Transverse colon (tissue), 4 donors: ENCODE data around the gene FIGLA. TPM values are rescaled to one million over a fixed set of nuclear protein-coding genes. Genes with fewer than 3 reads are reported as not detected.

Experiments used
- DNase-seq: peaks from one replicate; pipeline ENCODE4 v3.0.0-alpha.2; 2019
- H3K27ac ChIP-seq, 4 donors: fragments of 200-600 bp; sonication (generic); 2 replicates each; pipeline ENCODE4 v1.5.1; 2016 to 2018; ENCODE audit warnings: inconsistent platforms in 4 of 4
- H3K27me3 ChIP-seq: fragments of 200-600 bp; sonication (generic); 2 replicates; pipeline ENCODE4 v1.5.1; 2017; ENCODE audit warnings: inconsistent platforms
- H3K36me3 ChIP-seq, 4 donors: fragments of 200-600 bp; sonication (generic); 2 replicates each; pipeline ENCODE4 v1.5.1; 2017 to 2019; ENCODE audit warnings: inconsistent platforms in 4 of 4
- H3K4me1 ChIP-seq, 4 donors: fragments of 200-600 bp; sonication (generic); 2 replicates each; pipeline ENCODE4 v1.5.1; 2017 to 2020; ENCODE audit warnings: inconsistent platforms in 4 of 4
- H3K4me3 ChIP-seq, 4 donors: fragments of 200-600 bp; sonication (generic); 1 replicate in 1 of 4; 2 replicates in 3 of 4; pipeline versions ENCODE4 v1.5.1 to v1.6.1; 2017 to 2019; ENCODE audit warnings: inconsistent platforms in 4 of 4
- H3K9me3 ChIP-seq, 2 donors: fragments of 200-600 bp; sonication (generic); 2 replicates each; pipeline ENCODE4 v1.5.1; 2017 to 2019; ENCODE audit warnings: inconsistent platforms in 2 of 2
- EP300 ChIP-seq: sonication (generic); formaldehyde crosslinking; IDR thresholded peaks from one replicate; pipeline ENCODE4 v1.6.1; 2017; ENCODE audit warnings: antibody characterized with exemption, low read depth
- POLR2A ChIP-seq: fragments of 450-650 bp; IDR thresholded peaks from one replicate; pipeline ENCODE4 v1.6.1; 2016; ENCODE audit warnings: antibody characterized with exemption, mild to moderate bottlenecking, moderate library complexity
- POLR2AphosphoS5 ChIP-seq, 3 donors: sonication (generic); formaldehyde crosslinking; IDR thresholded peaks; one replicate each; pipeline ENCODE4 v1.6.1; 2016; ENCODE audit warnings: antibody characterized with exemption in 3 of 3
- WGBS, 2 donors: methylation state at CpG; one replicate each; pipeline ENCODE4 v1.1.5; 2018; ENCODE audit warnings: low coverage in 1 of 2; 5-methylcytosine and 5-hydroxymethylcytosine counted together
- in situ Hi-C, 4 donors: fragments of 200-750 bp; cut with MboI; loops; one replicate each; pipeline versions ENCODE4 v1.15.0 to v1.15.1; 2017; ENCODE audit warnings: low sequenced_read_pairs in 3 of 4, low pct_ligation_motif_present in 1 of 4, low pct_unique_long_range_greater_than_20kb in 1 of 4
- intact Hi-C: fragments of 100-400 bp; cut with DNase I; formaldehyde crosslinking; loops from one replicate; pipeline ENCODE4 v1.15.1; 2023; ENCODE audit warnings: low total_unique reads
- total RNA-seq, 4 donors: library from RNA; depleted of rRNA; stranded (reverse); fragments of >200 nt; gene quantifications; one replicate each; pipeline ENCODE4 v1.1.0, GENCODE V29; 2016
- TF ChIP-seq, protein P1 (sequence below), 5 experiments: fragments of 200-600 bp in 3 of 5; fragments of 450-650 bp in 2 of 5; sonication (generic) in 3 of 5; IDR thresholded peaks; 1 replicate in 2 of 5; 2 replicates in 3 of 5; pipeline ENCODE4 v1.5.1; 2016 to 2017; ENCODE audit warnings: antibody characterized with exemption in 5 of 5, inconsistent platforms in 3 of 5, mild to moderate bottlenecking in 2 of 5, moderate library complexity in 1 of 5

FIGLA gene
- total RNA-seq, 4 donors from 2014 or later: not detected

DNA sequence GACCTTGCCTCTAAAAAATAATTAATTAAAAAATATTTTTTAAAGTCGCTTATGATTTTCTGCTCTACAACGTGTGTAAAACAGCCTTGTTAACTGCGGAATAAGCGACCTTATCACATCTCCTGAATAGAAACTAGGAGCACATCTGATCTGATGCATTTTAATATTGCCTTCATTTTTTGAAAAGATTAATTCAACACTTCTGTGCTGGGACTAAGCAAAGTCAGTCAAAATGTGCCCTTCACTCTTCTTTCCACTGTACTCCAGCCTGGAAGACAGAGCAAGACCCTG, 17.3 kb upstream of the FIGLA start:
- H3K9me3 ChIP-seq: no peaks in the 10 kb centered on the region
- DNase-seq: no peak
- no peaks in the 10 kb centered on the region for H3K4me1 ChIP-seq
- TF ChIP-seq, protein P1, sequence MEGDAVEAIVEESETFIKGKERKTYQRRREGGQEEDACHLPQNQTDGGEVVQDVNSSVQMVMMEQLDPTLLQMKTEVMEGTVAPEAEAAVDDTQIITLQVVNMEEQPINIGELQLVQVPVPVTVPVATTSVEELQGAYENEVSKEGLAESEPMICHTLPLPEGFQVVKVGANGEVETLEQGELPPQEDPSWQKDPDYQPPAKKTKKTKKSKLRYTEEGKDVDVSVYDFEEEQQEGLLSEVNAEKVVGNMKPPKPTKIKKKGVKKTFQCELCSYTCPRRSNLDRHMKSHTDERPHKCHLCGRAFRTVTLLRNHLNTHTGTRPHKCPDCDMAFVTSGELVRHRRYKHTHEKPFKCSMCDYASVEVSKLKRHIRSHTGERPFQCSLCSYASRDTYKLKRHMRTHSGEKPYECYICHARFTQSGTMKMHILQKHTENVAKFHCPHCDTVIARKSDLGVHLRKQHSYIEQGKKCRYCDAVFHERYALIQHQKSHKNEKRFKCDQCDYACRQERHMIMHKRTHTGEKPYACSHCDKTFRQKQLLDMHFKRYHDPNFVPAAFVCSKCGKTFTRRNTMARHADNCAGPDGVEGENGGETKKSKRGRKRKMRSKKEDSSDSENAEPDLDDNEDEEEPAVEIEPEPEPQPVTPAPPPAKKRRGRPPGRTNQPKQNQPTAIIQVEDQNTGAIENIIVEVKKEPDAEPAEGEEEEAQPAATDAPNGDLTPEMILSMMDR (IDR thresholded peaks at IDR 0.05): no peak
- TF ChIP-seq EP300: no peak
- no peak for TF ChIP-seq POLR2AphosphoS5 (IDR thresholded peaks at IDR 0.05)
- no peak for TF ChIP-seq POLR2A
- 88% methylated on average over 4 of the region's 4 CpGs for WGBS, 2 donors
- peaks cover 15% of the 10 kb centered on the region for H3K27me3 ChIP-seq
- H3K27ac ChIP-seq: no peak overlapping the region
- no peak overlapping the region for H3K4me3 ChIP-seq
- in situ Hi-C loops: no loop called here
- no peaks in the 10 kb centered on the region for H3K36me3 ChIP-seq
- intact Hi-C loops: no loop called here

DNA sequence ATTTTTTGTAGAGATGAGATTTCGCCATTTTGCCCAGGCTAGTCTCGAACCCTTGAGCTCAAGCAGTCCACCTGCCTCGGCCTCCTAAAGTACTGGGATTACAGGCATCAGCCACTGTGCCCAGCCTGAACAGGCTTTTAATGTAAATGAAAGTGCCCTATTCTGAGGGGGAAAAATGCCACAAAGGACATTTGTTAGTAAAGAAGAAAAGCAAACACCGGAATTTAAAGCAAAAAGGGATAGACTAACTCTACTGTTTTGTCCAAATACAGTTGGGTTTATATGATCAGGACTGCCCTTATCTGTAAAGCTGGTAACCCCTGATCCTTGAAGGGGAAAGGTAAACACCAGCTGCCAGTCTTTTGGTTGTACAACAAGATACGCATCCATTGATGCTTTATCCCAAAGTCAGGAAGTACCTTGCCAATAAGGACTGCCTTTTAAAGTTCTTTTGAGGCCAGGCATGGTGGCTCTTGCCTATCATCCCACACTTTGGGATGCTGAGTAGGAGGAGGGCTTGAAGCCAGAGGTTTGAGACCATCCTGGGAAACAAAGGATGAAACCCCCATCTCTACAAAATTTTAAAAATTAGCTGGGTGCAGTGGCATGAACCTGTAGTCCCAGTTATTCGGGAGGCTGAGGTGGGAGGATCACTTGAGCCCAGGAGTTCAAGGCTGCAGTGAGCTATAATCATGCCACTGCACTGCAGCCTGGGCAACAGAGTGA, 16.8 kb upstream of the FIGLA start:
- WGBS, 2 donors: 81 to 85% methylated on average over 5 to 6 of the region's 6 CpGs
- no peak for DNase-seq
- Histone ChIP-seq H3K27ac (no peak overlapping the region), H3K9me3 (no peaks in the 10 kb centered on the region), H3K27me3 (peaks cover 15% of the 10 kb centered on the region), H3K36me3 (no peaks in the 10 kb centered on the region), H3K4me1 (no peaks in the 10 kb centered on the region), H3K4me3 (no peak overlapping the region)
- no peak for TF ChIP-seq EP300
- intact Hi-C loops (no loop called here), in situ Hi-C loops (no loop called here)

DNA sequence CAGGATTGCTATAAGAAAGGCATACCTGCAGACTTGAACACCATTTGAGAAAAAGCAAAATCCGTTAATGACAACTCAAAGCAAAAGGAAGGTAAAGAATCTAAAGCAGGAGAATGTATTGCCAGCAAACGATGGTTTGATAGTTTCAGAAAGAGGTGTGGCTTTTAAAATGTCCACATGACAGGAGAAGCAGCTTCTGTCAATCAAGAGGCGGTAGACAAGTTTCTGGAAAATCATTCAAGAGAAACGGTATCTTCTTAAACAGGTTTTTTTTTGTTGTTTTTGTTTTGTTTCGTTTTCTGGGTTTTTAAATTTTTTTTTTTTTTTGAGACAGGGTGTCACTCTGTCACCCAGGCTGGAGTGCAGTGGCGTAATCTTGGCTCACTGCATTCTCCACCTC, 16.2 kb upstream of the FIGLA start:
- Histone ChIP-seq H3K36me3 (no peaks in the 10 kb centered on the region), H3K27me3 (peaks cover 15% of the 10 kb centered on the region), H3K27ac (no peak overlapping the region), H3K4me1 (no peaks in the 10 kb centered on the region), H3K4me3 (no peak overlapping the region), H3K9me3 (no peaks in the 10 kb centered on the region)
- TF ChIP-seq EP300 (no peak), POLR2A (no peak), POLR2AphosphoS5 (IDR thresholded peaks at IDR 0.05) (no peak)
- TF ChIP-seq, protein P1 (IDR thresholded peaks at IDR 0.05): no peak
- intact Hi-C loops: no loop called here
- in situ Hi-C loops: no loop called here
- no peak for DNase-seq
- 43 to 56% methylated on average over 6 of the region's 6 CpGs for WGBS, 2 donors

DNA sequence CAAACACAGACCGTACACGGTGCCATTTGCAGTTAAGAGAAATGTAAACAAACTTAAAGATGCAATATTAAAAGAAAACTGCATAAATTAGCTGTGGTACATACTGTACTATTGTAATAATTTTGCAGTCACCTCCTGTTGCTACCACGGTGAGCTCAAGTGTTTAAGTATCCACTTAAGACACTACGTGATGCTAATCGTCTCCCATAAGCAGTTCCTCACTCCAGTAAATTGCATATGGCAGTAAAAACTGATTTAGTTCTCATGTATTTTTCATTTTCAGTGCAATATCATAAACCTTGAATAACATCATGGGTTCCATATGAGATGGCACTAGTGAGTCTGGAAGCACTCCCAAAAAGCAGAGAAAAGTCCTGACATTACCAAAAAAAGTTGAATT, 15.6 kb upstream of the FIGLA start:
- peaks cover 15% of the 10 kb centered on the region for H3K27me3 ChIP-seq
- H3K4me3 ChIP-seq: no peak overlapping the region
- H3K9me3 ChIP-seq: no peaks in the 10 kb centered on the region
- in situ Hi-C loops: no loop called here
- H3K36me3 ChIP-seq: no peaks in the 10 kb centered on the region
- WGBS, 2 donors: 54 to 68% methylated on average over 5 of the region's 5 CpGs
- DNase-seq: no peak
- TF ChIP-seq, protein P1 (IDR thresholded peaks at IDR 0.05): no peak
- no peak for TF ChIP-seq POLR2AphosphoS5 (IDR thresholded peaks at IDR 0.05)
- H3K4me1 ChIP-seq: no peaks in the 10 kb centered on the region
- H3K27ac ChIP-seq: no peak overlapping the region
- intact Hi-C loops: no loop called here
